ENCODE results near the gene TMEM8B. TPM values are rescaled to one million over a fixed set of nuclear protein-coding genes. Genes with fewer than 3 reads are reported as not detected.

The TMEM8B gene
- total and polyA plus RNA-seq, 9 of the 15 experiments (the other 6 are each of a cell fraction or from before 2014, with no cell fraction given), result 0.01 to 2.2 (median 1.1) TPM

DNA sequence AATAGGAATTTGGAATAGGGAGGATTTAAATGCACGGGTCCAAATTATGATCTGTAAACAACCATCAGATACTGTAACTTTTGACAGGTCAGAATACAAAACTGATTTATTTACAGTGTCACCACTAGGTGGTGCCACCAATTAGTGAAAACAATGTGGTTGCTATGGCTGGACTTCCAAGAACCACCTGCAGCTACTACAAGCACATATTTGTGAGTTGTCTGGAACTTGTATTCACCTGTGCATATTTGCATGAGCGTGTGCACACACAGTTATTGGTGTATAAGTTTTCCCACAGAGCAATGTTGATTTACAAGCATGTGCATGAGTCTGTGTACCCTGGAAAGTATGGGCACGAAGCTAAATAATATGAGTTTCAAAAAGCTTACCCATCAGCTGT lies 74.0 kb downstream of the TMEM8B start:
- H4K20me1 ChIP-seq (replicated peaks; ENCODE audit: control insufficient read depth, insufficient read depth, low read length), result no peaks in the 10 kb centered on the region
- H3K9ac ChIP-seq (ENCODE audit: insufficient read depth in 1 of 2, low read depth in 2 of 2, low read length in 2 of 2), result no peak overlapping the region
- ChIA-PET CTCF (ENCODE audit: low intra/inter-chr PET ratio) (interaction anchor here (0.7 to 3.2 kb wide), 5 partner anchors 37 to 121 kb away, joined by 3 to 22 read pairs (median 6); no protein-coding TSS in a partner anchor), POLR2A (interaction anchor here (0.6 to 1.3 kb wide), 3 partner anchors 21 to 258 kb away, joined by 3 to 4 read pairs (median 3); no protein-coding TSS in a partner anchor)
- H2AFZ ChIP-seq (ENCODE audit: low read depth, low read length), result no peak overlapping the region
- intact Hi-C loops (cut with micrococcal nuclease), result loop anchor here (2.0 kb wide), 2 partner anchors 42 to 120 kb away; no protein-coding TSS in a partner anchor
- H3K36me3 ChIP-seq (ENCODE audit: control insufficient read depth, insufficient read depth, low read length), result no peaks in the 10 kb centered on the region
- in situ Hi-C loops (cut with MboI), result loop anchor here (5.0 kb wide), 2 partner anchors 44 to 114 kb away; no protein-coding TSS in a partner anchor
- H3K4me2 ChIP-seq (ENCODE audit: insufficient read depth, low read length), result no peak overlapping the region
- no peak overlapping the region for H3K4me3 ChIP-seq
- H3K79me2 ChIP-seq (ENCODE audit: control insufficient read depth, insufficient read depth, low read length), result no peaks in the 10 kb centered on the region
- no TSS peak for BruUV-seq (replicated peaks)
- no peak overlapping the region for H3K27ac ChIP-seq (ENCODE audit: extremely low read depth, low read depth, low read length)
- H3K4me1 ChIP-seq (replicated peaks in 1 of 2; ENCODE audit: control insufficient read depth in 2 of 2, insufficient read depth in 2 of 2, low read length in 2 of 2), result peaks cover 0 to 20% of the 10 kb centered on the region in 2 experiments; a peak in 3 of 5 replicates
- WGBS (ENCODE audit: insufficient coverage, low coverage, missing lambda C conversion rate), result 28% methylated on average over 3 of the region's 3 CpGs
- FAIRE-seq (peak; percentile 91), ATAC-seq (peak; percentile 79), DNase-seq (ENCODE audit: extremely low read depth in 1 of 4, low spot score in 3 of 4) (peak; percentile 51 to 67 (median 55))
- H3K9me1 ChIP-seq (ENCODE audit: control insufficient read depth, insufficient read depth, low read length), result no peaks in the 10 kb centered on the region
- no peaks in the 10 kb centered on the region for H3K9me3 ChIP-seq (replicated peaks; ENCODE audit: control insufficient read depth, insufficient read depth, low read depth, low read length)
- no peaks in the 10 kb centered on the region; a peak in 1 of 5 replicates for H3K27me3 ChIP-seq (ENCODE audit: control insufficient read depth in 2 of 2, insufficient read depth in 2 of 2, low read length in 2 of 2)
- no peak for TF ChIP-seq POLR2G (IDR thresholded peaks at IDR 0.05; ENCODE audit: low read depth, low read length)
- no peak for TF ChIP-seq MYC (IDR thresholded peaks at IDR 0.05; ENCODE audit: low read depth, low read length)
- TF ChIP-seq MYC (CRISPR knock-in tag; IDR thresholded peaks at IDR 0.05; ENCODE audit: borderline replicate concordance, low read depth), result no peak
- no peak for TF ChIP-seq NCOR1 (IDR thresholded peaks at IDR 0.05)
- TF ChIP-seq DEAF1 (CRISPR knock-in tag; IDR thresholded peaks at IDR 0.05), result 0 out of 2 replicates have a peak, but pooled peaks have one; percentile 34
- no peak for TF ChIP-seq XRCC3 (IDR thresholded peaks at IDR 0.05)
- peak; percentile 40; the same call in 1 of the 2 replicates for TF ChIP-seq SMC3 (conservative IDR thresholded peaks at IDR 0.05; ENCODE audit: insufficient read depth, low read depth, low read length)
- no peak for TF ChIP-seq ZNF175 (CRISPR knock-in tag; IDR thresholded peaks at IDR 0.05; ENCODE audit: low read depth)
- no peak for TF ChIP-seq TFAM (CRISPR knock-in tag; conservative IDR thresholded peaks at IDR 0.05)
- no peak for TF ChIP-seq PHTF2 (CRISPR knock-in tag; IDR thresholded peaks at IDR 0.05)
- TF ChIP-seq SPI1 (IDR thresholded peaks at IDR 0.05; ENCODE audit: borderline replicate concordance, low read depth, low read length), result no peak
- no peak for TF ChIP-seq XRCC4 (IDR thresholded peaks at IDR 0.05; ENCODE audit: extremely low read depth, insufficient read depth, insufficient read length)
- no peak for TF ChIP-seq HSF4 (CRISPR knock-in tag; IDR thresholded peaks at IDR 0.05; ENCODE audit: borderline replicate concordance)
- TF ChIP-seq ZNF184 (CRISPR knock-in tag; IDR thresholded peaks at IDR 0.05), result no peak
- no peak for TF ChIP-seq TEAD1 (CRISPR knock-in tag; IDR thresholded peaks at IDR 0.05)
- TF ChIP-seq SMAD4 (CRISPR knock-in tag; conservative IDR thresholded peaks at IDR 0.05), result no peak
- no peak for TF ChIP-seq SETDB1 (IDR thresholded peaks at IDR 0.05; ENCODE audit: low read length)
- no peak for TF ChIP-seq STAT6 (CRISPR knock-in tag; IDR thresholded peaks at IDR 0.05)
